GM23248 (cell line): ENCODE measurements around the gene NTNG1.

Experiments
- EZH2 ChIP-seq: fragments of 200-600 bp; sonication (generic); IDR thresholded peaks from 2 replicates; pipeline ENCODE4 v1.6.1; 2018; ENCODE audit warnings: antibody characterized with exemption, mild to moderate bottlenecking; ENCODE audit not compliant: insufficient read depth, poor library complexity, severe bottlenecking
- EZH2phosphoT487 ChIP-seq: fragments of 200-600 bp; sonication (generic); IDR thresholded peaks from 2 replicates; pipeline ENCODE4 v1.6.1; 2018; ENCODE audit warnings: antibody characterized with exemption, moderate library complexity, mild to moderate bottlenecking, low read depth; ENCODE audit not compliant: insufficient read depth

- no peak for TF ChIP-seq EZH2
- TF ChIP-seq EZH2phosphoT487, result no peak
These were observed 390.4 kb downstream of the NTNG1 start for GRCh38 chr1:107531065-107531908.
